Urothelium cell line (cell line): ENCODE results near the gene OR2W3.
"Not testable (repeated sequence)": the region's sequence is repeated elsewhere in the genome, so short reads cannot be mapped to it uniquely, and the experiment has no call there.

Experiments
- DNase-seq: peaks from one replicate; pipeline ENCODE4 v3.0.0; 2011; ENCODE audit warnings: low spot score, mixed read lengths
- FAIRE-seq: peaks from 2 replicates; lab custom pipeline; 2011; peaks lifted over from hg19 to GRCh38; lab: Jason Lieb, UNC

Gene OR2W3

GRCh38 chr1:247914941-247915662 lies 19.7 kb downstream of the OR2W3 start:
- DNase-seq = no peak
- FAIRE-seq = peak; percentile 27

GRCh38 chr1:247919952-247920351 lies 24.6 kb downstream of the OR2W3 start, which contains the start of gene OR2T8:
Gene OR2T8 (plus strand): TSS chr1:247920252. CDS start chr1:247921018, 766 bp downstream.
- DNase-seq (no peak), FAIRE-seq (no peak)

GRCh38 chr1:247923941-247924340 lies 28.6 kb downstream of the OR2W3 start:
- no peak for FAIRE-seq
- no peak for DNase-seq

- FAIRE-seq = no peak
Observed at GRCh38 chr1:247924868-247925267, 29.5 kb downstream of the OR2W3 start, which contains the start of gene OR2AJ1. Gene OR2AJ1 (plus strand): TSS chr1:247924889. CDS start chr1:247933769, 8,880 bp downstream.

DNA sequence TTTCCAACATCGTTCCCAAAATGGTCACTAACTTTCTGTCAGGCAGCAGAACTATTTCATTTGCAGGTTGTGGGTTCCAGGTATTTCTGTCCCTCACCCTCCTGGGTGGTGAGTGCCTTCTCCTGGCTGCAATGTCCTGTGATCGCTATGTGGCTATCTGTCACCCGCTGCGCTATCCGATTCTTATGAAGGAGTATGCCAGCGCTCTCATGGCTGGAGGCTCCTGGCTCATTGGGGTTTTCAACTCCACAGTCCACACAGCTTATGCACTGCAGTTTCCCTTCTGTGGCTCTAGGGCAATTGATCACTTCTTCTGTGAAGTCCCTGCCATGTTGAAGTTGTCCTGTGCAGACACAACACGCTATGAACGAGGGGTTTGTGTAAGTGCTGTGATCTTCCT lies 38.6 kb downstream of the OR2W3 start:
- no peak for DNase-seq
- no peak for FAIRE-seq

More at GRCh38 chr1:247924868-247925267, 29.5 kb downstream of the OR2W3 start, which contains the start of gene OR2AJ1:
- DNase-seq = no peak

GRCh38 chr1:247935781-247936180 lies 40.4 kb downstream of the OR2W3 start:
- FAIRE-seq (no peak), DNase-seq (no peak)

DNA sequence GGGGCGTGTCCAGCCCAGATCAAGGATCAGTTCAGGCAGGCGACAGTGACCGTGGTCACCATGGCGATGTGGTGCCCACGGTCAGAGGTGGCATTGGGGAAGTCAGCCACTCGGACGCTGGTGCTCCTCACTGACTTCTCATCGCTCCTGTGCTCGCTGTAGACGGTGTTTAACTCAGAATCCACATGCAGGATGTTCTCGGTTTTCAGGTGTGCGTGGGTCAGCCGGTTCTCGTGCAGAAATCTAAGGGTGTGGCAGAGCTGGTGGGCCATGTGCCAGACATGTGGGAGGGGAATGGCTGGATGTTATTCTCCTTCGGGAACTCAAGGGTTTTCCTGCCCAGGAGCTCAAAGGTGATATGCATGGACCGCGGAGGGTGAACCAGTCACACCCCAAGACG lies 41.0 kb downstream of the OR2W3 start:
- DNase-seq = no peak
- no peak for FAIRE-seq

DNA sequence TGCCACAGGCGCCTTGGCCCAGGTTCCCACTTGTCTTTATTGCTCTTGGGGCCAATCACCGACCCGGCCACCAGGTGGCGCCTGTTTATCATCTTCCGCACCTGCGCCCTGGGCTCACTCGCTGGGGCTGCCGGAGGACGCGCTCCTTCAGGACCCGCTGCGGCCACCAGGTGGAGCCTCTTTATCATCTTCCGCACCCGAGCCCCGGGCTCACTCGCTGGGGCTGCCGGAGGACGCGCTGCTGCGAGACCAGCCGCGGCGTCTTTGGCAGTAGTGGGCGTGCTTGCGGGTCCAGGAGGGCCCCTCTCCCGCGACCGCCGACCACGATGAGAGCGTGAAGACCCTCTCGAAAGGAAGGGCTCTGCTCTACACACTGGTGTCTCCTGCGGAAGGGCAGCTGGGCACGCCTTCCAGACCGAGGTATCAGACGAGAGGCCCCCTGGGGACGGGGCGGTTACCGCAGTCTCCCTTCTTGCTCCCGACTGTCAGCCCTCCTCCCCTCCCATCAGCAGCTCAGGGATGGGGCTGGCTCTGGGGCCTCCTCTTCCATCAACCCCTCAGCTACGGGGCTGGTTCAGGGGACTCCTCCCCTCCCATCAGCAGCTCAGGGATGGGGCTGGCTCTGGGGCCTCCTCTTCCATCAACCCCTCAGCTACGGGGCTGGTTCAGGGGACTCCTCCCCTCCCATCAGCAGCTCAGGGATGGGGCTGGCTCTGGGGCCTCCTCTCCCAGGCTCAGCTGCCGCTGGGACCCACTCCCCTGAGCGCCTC lies 41.8 kb downstream of the OR2W3 start:
- peak; percentile 22 for DNase-seq
- FAIRE-seq = not testable (repeated sequence)

GRCh38 chr1:247942624-247943023 lies 47.2 kb downstream of the OR2W3 start:
- no peak for DNase-seq
- FAIRE-seq = no peak
